AG04449 (cell line): ENCODE measurements around the gene GAL3ST3.
"Not testable (repeated sequence)": the region's sequence is repeated elsewhere in the genome, so short reads cannot be mapped to it uniquely, and the experiment has no call there.

ENCODE experiments used
- CTCF ChIA-PET: fragments of 350-600 bp; formaldehyde crosslinking; extraction: SDS; loops from one replicate; lab custom pipeline; 2021; ENCODE audit warnings: antibody characterized with exemption; lab: Yijun Ruan, JAX
- POLR2A ChIA-PET: fragments of 400-600, 350-600 bp; formaldehyde crosslinking; extraction: SDS; loops from one replicate; lab custom pipeline; 2020; ENCODE audit warnings: antibody characterized with exemption, inconsistent platforms; lab: Yijun Ruan, JAX
- DNase-seq: peaks from one replicate; pipeline ENCODE4 v3.0.0-alpha.2; 2010; ENCODE audit warnings: low read depth, low spot score
- H3K4me3 ChIP-seq: 2 replicates; pipeline ENCODE4 v1.5.1; 2011; ENCODE audit warnings: low read depth, mild to moderate bottlenecking, control low read depth, low read length
- TF ChIP-seq, protein P1 (sequence below): IDR thresholded peaks from one replicate; pipeline ENCODE4 v1.5.1; 2011; ENCODE audit warnings: mild to moderate bottlenecking, moderate library complexity, low read length, control low read depth, inconsistent platforms; ENCODE audit not compliant: insufficient read depth; ENCODE audit errors: missing control alignments

GAL3ST3 gene, protein sequence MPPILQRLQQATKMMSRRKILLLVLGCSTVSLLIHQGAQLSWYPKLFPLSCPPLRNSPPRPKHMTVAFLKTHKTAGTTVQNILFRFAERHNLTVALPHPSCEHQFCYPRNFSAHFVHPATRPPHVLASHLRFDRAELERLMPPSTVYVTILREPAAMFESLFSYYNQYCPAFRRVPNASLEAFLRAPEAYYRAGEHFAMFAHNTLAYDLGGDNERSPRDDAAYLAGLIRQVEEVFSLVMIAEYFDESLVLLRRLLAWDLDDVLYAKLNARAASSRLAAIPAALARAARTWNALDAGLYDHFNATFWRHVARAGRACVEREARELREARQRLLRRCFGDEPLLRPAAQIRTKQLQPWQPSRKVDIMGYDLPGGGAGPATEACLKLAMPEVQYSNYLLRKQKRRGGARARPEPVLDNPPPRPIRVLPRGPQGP

DNA sequence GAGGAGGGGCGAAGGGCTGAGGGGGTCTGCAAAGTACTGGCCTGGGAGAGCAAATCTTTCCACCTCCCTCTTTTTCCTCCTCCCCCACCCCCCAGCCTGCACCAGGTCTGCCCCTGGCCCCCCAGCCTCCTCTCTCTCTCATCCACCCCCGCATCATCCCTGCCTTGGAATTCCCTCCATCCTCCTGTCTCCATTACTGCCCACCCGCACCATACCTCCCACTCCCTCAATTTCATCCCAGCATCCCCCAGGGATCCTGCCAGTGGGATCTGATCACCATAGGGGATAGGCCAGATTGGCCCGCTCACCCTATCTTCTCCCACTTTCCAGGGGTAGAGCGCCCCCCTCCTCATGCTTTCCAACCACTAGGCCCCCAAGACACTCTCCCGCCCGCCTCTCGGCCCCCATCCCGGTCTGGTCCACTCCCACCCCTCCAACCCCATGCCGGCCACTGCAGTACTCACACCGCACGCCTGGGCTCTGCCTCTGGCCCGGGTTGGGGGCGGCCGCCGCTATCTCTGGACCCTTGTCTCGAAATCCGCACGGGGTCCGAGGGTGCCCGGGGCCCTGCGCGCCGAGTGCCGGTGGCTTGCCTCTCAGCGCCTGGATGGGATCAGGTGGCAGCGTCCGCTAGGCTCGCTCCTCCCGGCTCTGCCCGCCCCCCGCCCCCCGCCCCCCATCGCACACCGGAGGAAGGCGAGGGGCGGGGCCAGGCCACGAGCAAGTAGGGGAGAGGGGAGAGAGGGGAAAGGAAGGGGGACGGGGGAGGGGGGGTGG lies at the start of gene GAL3ST3:
Gene GAL3ST3 (minus strand): TSS at position 615 of the 777 bp plus-strand sequence. CDS start 3,746 bp downstream, outside the sequence.
- ChIA-PET CTCF (interaction anchor here (1.3 to 12.6 kb wide), 10 partner anchors 8 to 163 kb away, joined by 4 to 345 read pairs (median 50); partner anchors contain the start of genes CATSPER1, FIBP and PACS1), POLR2A (no interaction called here)
- TF ChIP-seq, protein P1, sequence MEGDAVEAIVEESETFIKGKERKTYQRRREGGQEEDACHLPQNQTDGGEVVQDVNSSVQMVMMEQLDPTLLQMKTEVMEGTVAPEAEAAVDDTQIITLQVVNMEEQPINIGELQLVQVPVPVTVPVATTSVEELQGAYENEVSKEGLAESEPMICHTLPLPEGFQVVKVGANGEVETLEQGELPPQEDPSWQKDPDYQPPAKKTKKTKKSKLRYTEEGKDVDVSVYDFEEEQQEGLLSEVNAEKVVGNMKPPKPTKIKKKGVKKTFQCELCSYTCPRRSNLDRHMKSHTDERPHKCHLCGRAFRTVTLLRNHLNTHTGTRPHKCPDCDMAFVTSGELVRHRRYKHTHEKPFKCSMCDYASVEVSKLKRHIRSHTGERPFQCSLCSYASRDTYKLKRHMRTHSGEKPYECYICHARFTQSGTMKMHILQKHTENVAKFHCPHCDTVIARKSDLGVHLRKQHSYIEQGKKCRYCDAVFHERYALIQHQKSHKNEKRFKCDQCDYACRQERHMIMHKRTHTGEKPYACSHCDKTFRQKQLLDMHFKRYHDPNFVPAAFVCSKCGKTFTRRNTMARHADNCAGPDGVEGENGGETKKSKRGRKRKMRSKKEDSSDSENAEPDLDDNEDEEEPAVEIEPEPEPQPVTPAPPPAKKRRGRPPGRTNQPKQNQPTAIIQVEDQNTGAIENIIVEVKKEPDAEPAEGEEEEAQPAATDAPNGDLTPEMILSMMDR, result no peak
- no peak for DNase-seq
- peak within 1 kb of the TSS; percentile 18; the same call in 1 of the 2 replicates for H3K4me3 ChIP-seq

DNA sequence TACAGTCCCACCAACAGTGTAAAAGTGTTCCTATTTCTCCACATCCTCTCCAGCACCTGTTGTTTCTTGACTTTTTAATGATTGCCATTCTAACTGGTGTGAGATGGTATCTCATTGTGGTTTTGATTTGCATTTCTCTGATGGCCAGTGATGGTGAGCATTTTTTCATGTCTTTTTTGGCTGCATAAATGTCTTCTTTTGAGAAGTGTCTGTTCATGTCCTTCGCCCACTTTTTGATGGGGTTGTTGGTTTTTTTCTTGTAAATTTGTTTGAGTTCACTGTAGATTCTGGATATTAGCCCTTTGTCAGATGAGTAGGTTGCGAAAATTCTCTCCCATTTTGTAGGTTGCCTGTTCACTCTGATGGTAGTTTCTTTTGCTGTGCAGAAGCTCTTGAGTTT lies 43.2 kb upstream of the GAL3ST3 start:
- POLR2A ChIA-PET, result not testable (repeated sequence)

DNA sequence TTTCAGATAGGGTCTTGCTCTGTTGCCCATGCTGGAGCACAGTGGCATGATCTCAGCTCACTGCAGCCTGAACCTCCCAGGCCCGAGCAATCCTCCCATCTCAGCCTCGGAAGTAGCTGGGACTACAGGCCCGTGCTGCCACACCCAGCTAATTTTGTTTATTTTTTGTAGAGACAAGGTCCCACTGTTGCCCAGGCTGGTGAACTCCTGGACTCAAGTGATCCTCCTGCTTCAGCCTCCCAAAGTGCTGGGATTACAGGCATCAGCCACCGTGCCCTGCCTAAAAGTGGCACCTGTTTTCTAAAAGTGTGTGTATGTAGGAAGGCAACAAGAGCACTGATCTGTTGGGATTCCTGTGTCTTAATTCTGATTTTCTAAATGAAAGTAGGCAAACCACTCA lies 41.3 kb upstream of the GAL3ST3 start:
- CTCF ChIA-PET, result interaction anchor here (2.1 kb wide), 1 partner anchor 21 kb away, joined by 9 read pairs; no protein-coding TSS in a partner anchor
- H3K4me3 ChIP-seq, result no peak overlapping the region
- no peak for DNase-seq
- TF ChIP-seq, protein P1, result no peak
- POLR2A ChIA-PET, result no interaction called here

More for the DNA sequence above, 43.2 kb upstream of the GAL3ST3 start:
- CTCF ChIA-PET, DNase-seq, H3K4me3 ChIP-seq: not testable (repeated sequence)

DNA sequence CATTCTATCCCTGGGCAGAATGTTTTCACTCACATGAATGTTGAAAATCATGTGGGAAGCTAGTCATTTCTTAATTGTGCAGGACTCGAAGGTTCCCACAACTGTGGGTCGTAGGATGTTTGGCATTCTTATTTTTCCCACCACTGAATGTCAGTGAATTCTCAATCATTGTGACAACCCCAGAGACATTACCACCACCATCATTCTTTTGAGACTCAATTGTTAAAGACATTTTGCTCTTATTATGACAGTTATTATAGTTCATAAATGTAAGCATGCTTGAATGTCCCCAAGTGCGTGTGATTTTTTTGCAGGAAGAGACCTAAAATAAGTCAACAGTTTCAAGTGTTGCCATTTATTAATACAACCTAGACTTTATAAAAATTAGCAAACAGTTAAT lies 40.1 kb upstream of the GAL3ST3 start:
- CTCF ChIA-PET, result interaction anchor here (0.8 to 2.1 kb wide), 3 partner anchors 20 to 133 kb away, joined by 3 to 9 read pairs (median 4); no protein-coding TSS in a partner anchor
- no peak overlapping the region for H3K4me3 ChIP-seq
- TF ChIP-seq, protein P1, result no peak
- POLR2A ChIA-PET, result no interaction called here
- no peak for DNase-seq

DNA sequence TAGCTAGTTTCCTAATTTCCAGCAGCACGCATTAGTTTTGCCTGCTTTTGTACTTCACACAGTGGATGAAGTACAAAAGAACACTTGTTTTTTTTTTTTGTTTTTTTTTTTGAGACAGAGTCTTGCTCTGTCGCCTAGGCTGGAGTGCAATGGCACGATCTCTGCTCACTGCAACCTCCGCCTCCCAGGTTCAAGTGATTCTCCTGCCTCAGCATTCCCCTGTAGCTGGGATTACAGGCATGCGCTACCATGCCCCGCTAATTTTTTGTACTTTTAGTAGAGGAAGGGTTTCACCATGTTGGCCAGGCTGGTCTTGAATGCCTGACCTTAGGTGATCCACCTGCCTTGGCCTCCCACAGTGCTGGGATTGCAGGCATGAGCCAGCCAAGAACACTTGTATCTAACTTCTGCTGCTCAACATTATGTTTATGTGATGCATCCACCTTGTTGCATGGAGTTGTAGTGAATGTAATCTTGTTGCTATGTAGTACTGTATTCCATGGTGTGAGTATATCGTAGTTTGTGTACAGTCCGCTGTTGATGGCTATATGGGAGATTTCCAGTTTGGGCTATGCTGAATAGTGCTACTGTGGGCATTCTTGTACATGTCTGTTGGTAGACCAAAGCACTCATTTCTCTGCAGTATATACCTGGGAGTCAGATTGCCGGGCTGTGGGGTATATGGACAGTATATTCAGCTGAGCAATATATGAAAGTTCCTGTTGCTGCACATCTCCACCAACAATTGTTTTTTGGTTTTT lies 38.4 kb upstream of the GAL3ST3 start:
- ChIA-PET CTCF (interaction anchor here (0.6 to 0.7 kb wide), 2 partner anchors 19 to 65 kb away, joined by 3 read pairs; no protein-coding TSS in a partner anchor), POLR2A (no interaction called here)

More for the DNA sequence above, 38.4 kb upstream of the GAL3ST3 start:
- no peak overlapping the region for H3K4me3 ChIP-seq
- DNase-seq, result no peak
- TF ChIP-seq, protein P1, result no peak
